NT2/D1 (cell line): ENCODE results near the gene SEMA3B.

ENCODE experiments used
- SUZ12 ChIP-seq: IDR thresholded peaks from 2 replicates; pipeline ENCODE4 v1.6.1; 2011; ENCODE audit not compliant: insufficient read length, insufficient read depth; ENCODE audit errors: extremely low read depth
- YY1 ChIP-seq: IDR thresholded peaks from 2 replicates; pipeline ENCODE4 v1.6.1; 2011; ENCODE audit not compliant: insufficient read length, insufficient read depth
- ZNF274 ChIP-seq: IDR thresholded peaks from 2 replicates; pipeline ENCODE4 v1.6.1; 2011; ENCODE audit warnings: mild to moderate bottlenecking, low read depth, low read length

DNA sequence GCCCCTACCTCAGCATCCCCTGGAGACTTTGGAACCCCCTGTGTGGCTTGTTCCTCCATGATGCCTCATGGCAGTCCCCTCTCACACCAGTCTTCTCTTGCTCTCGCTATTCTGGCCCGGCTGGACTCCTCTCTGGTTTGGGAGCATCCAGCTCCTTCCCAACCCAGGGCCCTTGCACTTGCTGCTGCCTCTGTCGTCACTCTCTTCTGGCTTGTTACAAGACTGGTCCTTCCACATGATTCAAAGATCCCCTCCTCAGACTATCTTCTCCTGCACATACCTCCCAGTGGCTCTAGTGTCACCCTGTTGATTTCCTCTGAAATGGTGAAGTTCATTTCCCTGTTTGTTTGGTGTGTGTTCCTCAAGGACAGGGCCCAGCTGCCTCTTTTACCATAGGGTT, 39.5 kb upstream of the SEMA3B start:
- TF ChIP-seq YY1 (no peak), ZNF274 (no peak), SUZ12 (no peak)
